Epithelial cell of prostate (primary cell): ENCODE results near the gene ZNF562.

Experiments
- DNase-seq: peaks from one replicate; pipeline ENCODE4 v3.0.0-alpha.2; 2011; ENCODE audit warnings: low read depth, low spot score
- H3K27ac ChIP-seq: fragments of 450-650 bp; 2 replicates; pipeline ENCODE4 v1.5.1; 2017; ENCODE audit warnings: mild to moderate bottlenecking

ZNF562 gene

GRCh38 chr19:9645472-9645871, 29.4 kb downstream of the ZNF562 start:
- H3K27ac ChIP-seq, result no peak overlapping the region
- no peak for DNase-seq

- no peak for DNase-seq
- no peak overlapping the region for H3K27ac ChIP-seq
These were observed 30.4 kb downstream of the ZNF562 start for GRCh38 chr19:9644472-9644871.

GRCh38 chr19:9641810-9642209, 33.1 kb downstream of the ZNF562 start:
- DNase-seq, result no peak
- H3K27ac ChIP-seq, result no peak overlapping the region

- DNase-seq, result no peak
- H3K27ac ChIP-seq, result no peak overlapping the region
These were observed 33.9 kb downstream of the ZNF562 start for GRCh38 chr19:9640956-9641355.

- DNase-seq, result no peak
- H3K27ac ChIP-seq, result no peak overlapping the region
These were observed 38.9 kb downstream of the ZNF562 start for GRCh38 chr19:9636018-9636417.

- H3K27ac ChIP-seq, result no peak overlapping the region
- DNase-seq, result no peak
These were observed 47.0 kb downstream of the ZNF562 start for GRCh38 chr19:9627856-9628255.

- peak; percentile 56 for DNase-seq
- H3K27ac ChIP-seq, result peak overlapping the region; percentile 98
These were observed 52.4 kb downstream of the ZNF562 start for GRCh38 chr19:9622531-9622930.

GRCh38 chr19:9621156-9622037, 53.5 kb downstream of the ZNF562 start, which contains the start of gene ZNF561:
Gene ZNF561 (minus strand): TSS chr19:9621232. CDS start chr19:9619456, 1,776 bp downstream.
- H3K27ac ChIP-seq, result peak within 1 kb of the TSS; percentile 98
- DNase-seq, result peak; percentile 85

GRCh38 chr19:9620842-9621155, 54.1 kb downstream of the ZNF562 start:
- H3K27ac ChIP-seq, result peak overlapping the region; percentile 98
- no peak for DNase-seq

- no peak for DNase-seq
- no peak overlapping the region for H3K27ac ChIP-seq
These were observed 59.1 kb downstream of the ZNF562 start for GRCh38 chr19:9615844-9616243.

- H3K27ac ChIP-seq, result no peak overlapping the region
- no peak for DNase-seq
These were observed 64.3 kb downstream of the ZNF562 start for GRCh38 chr19:9610484-9611113.

GRCh38 chr19:9608912-9609311, 66.0 kb downstream of the ZNF562 start:
- H3K27ac ChIP-seq, result no peak overlapping the region
- DNase-seq, result no peak

GRCh38 chr19:9597027-9597426, 77.9 kb downstream of the ZNF562 start:
- DNase-seq, result peak; percentile 85
- H3K27ac ChIP-seq, result peak overlapping the region; percentile 82
